PFSK-1 (cell line): ENCODE measurements around the gene FGD4.

Experiments
- POLR2AphosphoS5 ChIP-seq: IDR thresholded peaks from 2 replicates; pipeline ENCODE4 v1.6.1; 2012; ENCODE audit warnings: low read depth, mild to moderate bottlenecking, control low read depth, low read length, moderate library complexity
- SIN3A ChIP-seq: IDR thresholded peaks from 2 replicates; pipeline ENCODE4 v1.6.1; 2012; ENCODE audit warnings: mild to moderate bottlenecking, low read length, moderate library complexity, borderline replicate concordance; ENCODE audit not compliant: insufficient read depth
- TAF1 ChIP-seq: IDR thresholded peaks from 2 replicates; pipeline ENCODE4 v1.6.1; 2012; ENCODE audit warnings: low read length, control low read depth, borderline replicate concordance; ENCODE audit not compliant: insufficient read depth
- TF ChIP-seq, protein P1 (sequence below), 2 experiments: IDR thresholded peaks; 2 replicates each; pipeline versions ENCODE4 v1.6.1 to v1.8.0; 2011 to 2012; ENCODE audit warnings: low read depth in 2 of 2, low read length in 2 of 2, control low read depth in 1 of 2, inconsistent platforms in 1 of 2, mild to moderate bottlenecking in 1 of 2, moderate library complexity in 1 of 2; ENCODE audit not compliant: insufficient read depth in 1 of 2

DNA sequence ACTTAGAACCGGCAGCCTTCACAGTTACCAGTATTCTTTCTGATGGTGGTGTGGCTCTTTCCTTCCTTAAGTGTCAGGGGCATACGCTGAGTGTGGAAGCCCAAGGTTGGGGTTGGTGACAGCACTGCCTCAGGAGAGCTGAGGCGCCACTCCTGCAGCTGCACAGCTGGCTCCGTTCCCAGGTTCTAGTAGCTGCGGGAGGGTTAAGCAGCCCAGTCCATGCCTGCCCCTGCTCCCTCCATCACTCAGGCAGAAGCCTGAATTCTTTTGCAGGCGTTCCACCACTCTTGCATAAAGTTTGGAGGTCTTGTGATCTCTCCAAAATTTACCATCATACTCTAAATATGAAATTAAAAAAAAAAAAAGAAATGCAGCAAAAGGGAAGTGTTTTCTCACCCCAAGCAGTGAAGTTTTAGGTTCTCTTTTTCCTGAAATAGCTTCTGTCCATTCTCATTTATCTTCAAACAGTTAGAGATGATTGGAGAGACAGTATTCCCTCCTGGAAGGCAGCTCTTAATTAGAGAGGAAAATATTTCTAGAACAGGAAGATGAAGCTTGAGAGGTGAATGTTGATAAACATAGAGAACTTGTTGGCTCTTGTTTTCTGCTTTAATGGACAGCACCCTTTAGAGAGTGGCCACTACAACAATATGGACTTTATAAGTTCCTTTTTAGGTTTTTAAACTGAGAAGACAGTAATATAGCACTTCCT, 136.1 kb downstream of the FGD4 start:
- TF ChIP-seq POLR2AphosphoS5 (no peak), TAF1 (no peak), SIN3A (no peak)
- TF ChIP-seq, protein P1, sequence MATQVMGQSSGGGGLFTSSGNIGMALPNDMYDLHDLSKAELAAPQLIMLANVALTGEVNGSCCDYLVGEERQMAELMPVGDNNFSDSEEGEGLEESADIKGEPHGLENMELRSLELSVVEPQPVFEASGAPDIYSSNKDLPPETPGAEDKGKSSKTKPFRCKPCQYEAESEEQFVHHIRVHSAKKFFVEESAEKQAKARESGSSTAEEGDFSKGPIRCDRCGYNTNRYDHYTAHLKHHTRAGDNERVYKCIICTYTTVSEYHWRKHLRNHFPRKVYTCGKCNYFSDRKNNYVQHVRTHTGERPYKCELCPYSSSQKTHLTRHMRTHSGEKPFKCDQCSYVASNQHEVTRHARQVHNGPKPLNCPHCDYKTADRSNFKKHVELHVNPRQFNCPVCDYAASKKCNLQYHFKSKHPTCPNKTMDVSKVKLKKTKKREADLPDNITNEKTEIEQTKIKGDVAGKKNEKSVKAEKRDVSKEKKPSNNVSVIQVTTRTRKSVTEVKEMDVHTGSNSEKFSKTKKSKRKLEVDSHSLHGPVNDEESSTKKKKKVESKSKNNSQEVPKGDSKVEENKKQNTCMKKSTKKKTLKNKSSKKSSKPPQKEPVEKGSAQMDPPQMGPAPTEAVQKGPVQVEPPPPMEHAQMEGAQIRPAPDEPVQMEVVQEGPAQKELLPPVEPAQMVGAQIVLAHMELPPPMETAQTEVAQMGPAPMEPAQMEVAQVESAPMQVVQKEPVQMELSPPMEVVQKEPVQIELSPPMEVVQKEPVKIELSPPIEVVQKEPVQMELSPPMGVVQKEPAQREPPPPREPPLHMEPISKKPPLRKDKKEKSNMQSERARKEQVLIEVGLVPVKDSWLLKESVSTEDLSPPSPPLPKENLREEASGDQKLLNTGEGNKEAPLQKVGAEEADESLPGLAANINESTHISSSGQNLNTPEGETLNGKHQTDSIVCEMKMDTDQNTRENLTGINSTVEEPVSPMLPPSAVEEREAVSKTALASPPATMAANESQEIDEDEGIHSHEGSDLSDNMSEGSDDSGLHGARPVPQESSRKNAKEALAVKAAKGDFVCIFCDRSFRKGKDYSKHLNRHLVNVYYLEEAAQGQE (IDR thresholded peaks at IDR 0.05; ENCODE audit: insufficient read depth in 1 of 2, low read depth in 2 of 2, low read length in 2 of 2) = no peak
